Stomach (tissue), 19 donors: ENCODE data around the gene C22orf39. TPM values are rescaled to one million over a fixed set of nuclear protein-coding genes. Genes with fewer than 3 reads are reported as not detected.
A peak's percentile ranks its signal among the peaks of the same experiment; 100 is the strongest.

ENCODE experiments used
- DNase-seq, 2 donors: peaks; one replicate each; pipeline versions ENCODE4 v3.0.0 to v3.0.0-alpha.2; 2013 to 2019
- H3K27ac ChIP-seq, 5 donors: fragments of 200-600 bp in 4 of 5; sonication (generic) in 4 of 5; one replicate each; pipeline ENCODE4 v1.5.1; 2013 to 2019; ENCODE audit warnings: mild to moderate bottlenecking in 1 of 5, moderate library complexity in 1 of 5
- H3K27me3 ChIP-seq, 3 donors: fragments of 200-600 bp; sonication (generic); one replicate each; pipeline ENCODE4 v1.5.1; 2017 to 2019; ENCODE audit warnings: mixed run types in 1 of 3
- H3K36me3 ChIP-seq, 4 donors: fragments of 200-600 bp; sonication (generic); 1 replicate in 3 of 4; 2 replicates in 1 of 4; pipeline ENCODE4 v1.5.1; 2016 to 2019
- H3K4me1 ChIP-seq, 4 donors: fragments of 200-600 bp; sonication (generic); one replicate each; pipeline ENCODE4 v1.5.1; 2016 to 2019
- H3K4me3 ChIP-seq, 4 donors: fragments of 200-600 bp; sonication (generic) in 3 of 4; one replicate each; pipeline ENCODE4 v1.5.1; 2016 to 2019; ENCODE audit warnings: mild to moderate bottlenecking in 1 of 4
- H3K9me3 ChIP-seq, 4 donors: fragments of 200-600 bp; sonication (generic); one replicate each; pipeline ENCODE4 v1.5.1; 2016 to 2019
- EP300 ChIP-seq: sonication (generic); formaldehyde crosslinking; IDR thresholded peaks from one replicate; pipeline ENCODE4 v1.6.1; 2017; ENCODE audit warnings: antibody characterized with exemption
- POLR2A ChIP-seq, 4 donors: fragments of 450-650 bp; IDR thresholded peaks; one replicate each; pipeline ENCODE4 v1.6.1; 2016; ENCODE audit warnings: antibody characterized with exemption in 4 of 4, control low read depth in 2 of 4, mild to moderate bottlenecking in 1 of 4, moderate library complexity in 1 of 4
- POLR2AphosphoS5 ChIP-seq, 3 donors: sonication (generic); formaldehyde crosslinking; IDR thresholded peaks; one replicate each; pipeline ENCODE4 v1.6.1; 2016; ENCODE audit warnings: antibody characterized with exemption in 3 of 3
- WGBS, 5 donors: extraction: QIAGEN DNeasy Blood & Tissue Kit in 3 of 5; methylation state at CpG; one replicate each; pipeline versions ENCODE4 v1.1.5 to v1.1.7; 2013 to 2018; 5-methylcytosine and 5-hydroxymethylcytosine counted together
- intact Hi-C: fragments of 100-400 bp; cut with DNase I; formaldehyde crosslinking; loops from one replicate; pipeline ENCODE4 v1.15.1; 2023; ENCODE audit warnings: low total_unique reads
- long read RNA-seq, 10 donors: transcript quantifications; one replicate each; lab custom pipeline, GENCODE V29; 2026
- polyA plus RNA-seq, 3 donors: library from polyadenylated mRNA; stranded (reverse); fragments of 200-250 nt; gene quantifications; one replicate each; pipeline ENCODE4 v1.2.3, GENCODE V29; 2013
- total RNA-seq, 5 donors: library from RNA; depleted of rRNA; stranded (reverse); fragments of >200 nt; gene quantifications; one replicate each; pipeline versions ENCODE4 v1.1.0 to v1.2.3, GENCODE V29; 2014 to 2016
- TF ChIP-seq, protein P1 (sequence below), 7 experiments: fragments of 450-650 bp in 4 of 7; fragments of 200-600 bp in 3 of 7; sonication (generic) in 3 of 7; IDR thresholded peaks; one replicate each; pipeline ENCODE4 v1.5.1; 2016 to 2019; ENCODE audit warnings: antibody characterized with exemption in 7 of 7, control low read depth in 2 of 7, mild to moderate bottlenecking in 1 of 7
- donor health status: healthy with polysubstance abuse.
- donor health status: Bipolar disorder and iron deficiency.
- donor health status: healthy.

The C22orf39 gene, protein sequence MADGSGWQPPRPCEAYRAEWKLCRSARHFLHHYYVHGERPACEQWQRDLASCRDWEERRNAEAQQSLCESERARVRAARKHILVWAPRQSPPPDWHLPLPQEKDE
- 100 to 1,000 TPM in 1 of 5 donors, 10 to 100 TPM in 4; 23.6 to 124 (median 46.3) TPM for total RNA-seq
- polyA plus RNA-seq, result 10 to 100 TPM; 33.1 to 58.2 (median 36.6) TPM
- long read RNA-seq, donor 1, transcript C22orf39-203 (3 exons, 1,005 nt), result major isoform, 6 of 10 reads
- long read RNA-seq, donor 1, partial matches to known transcripts, result 0 of 10 reads
- long read RNA-seq, donor 1, other reads (novel, unspliced or antisense), result 0 of 10 reads
- long read RNA-seq, donor 2, transcript C22orf39-203 (3 exons, 1,005 nt), result major isoform, 11 of 17 reads
- long read RNA-seq, donor 2, transcript C22orf39-202 (3 exons, 3,350 nt), result minor isoform, 6 of 17 reads
- long read RNA-seq, donor 2, partial matches to known transcripts, result 0 of 17 reads
- long read RNA-seq, donor 2, other reads (novel, unspliced or antisense), result 0 of 17 reads
- long read RNA-seq, donor 3, transcript C22orf39-203 (3 exons, 1,005 nt), result major isoform, 8 of 9 reads
- long read RNA-seq, donor 3, partial matches to known transcripts, result 0 of 9 reads
- long read RNA-seq, donor 3, other reads (novel, unspliced or antisense), result 0 of 9 reads
- long read RNA-seq, donor 4, result 0 reads
- long read RNA-seq, donor 5, transcript C22orf39-202 (3 exons, 3,350 nt), result minor isoform, 6 of 16 reads
- long read RNA-seq, donor 5, transcript C22orf39-203 (3 exons, 1,005 nt), result major isoform, 10 of 16 reads
- long read RNA-seq, donor 5, partial matches to known transcripts, result 0 of 16 reads
- long read RNA-seq, donor 5, other reads (novel, unspliced or antisense), result 0 of 16 reads
- long read RNA-seq, donor 6, transcript C22orf39-203 (3 exons, 1,005 nt), result major isoform, 22 of 34 reads
- long read RNA-seq, donor 6, transcript C22orf39-202 (3 exons, 3,350 nt), result minor isoform, 6 of 34 reads
- long read RNA-seq, donor 6, partial matches to known transcripts, result 6 of 34 reads
- long read RNA-seq, donor 6, other reads (novel, unspliced or antisense), result 0 of 34 reads
- long read RNA-seq, donor 7, transcript C22orf39-203 (3 exons, 1,005 nt), result major isoform, 9 of 22 reads
- long read RNA-seq, donor 7, transcript C22orf39-202 (3 exons, 3,350 nt), result minor isoform, 6 of 22 reads
- long read RNA-seq, donor 7, partial matches to known transcripts, result 7 of 22 reads
- long read RNA-seq, donor 7, other reads (novel, unspliced or antisense), result 0 of 22 reads
- long read RNA-seq, donor 8, transcript C22orf39-202 (3 exons, 3,350 nt), result major isoform, 10 of 16 reads
- long read RNA-seq, donor 8, transcript C22orf39-203 (3 exons, 1,005 nt), result minor isoform, 6 of 16 reads
- long read RNA-seq, donor 8, partial matches to known transcripts, result 0 of 16 reads
- long read RNA-seq, donor 8, other reads (novel, unspliced or antisense), result 0 of 16 reads
- long read RNA-seq, donor 9, transcript C22orf39-203 (3 exons, 1,005 nt), result major isoform, 11 of 15 reads
- long read RNA-seq, donor 9, partial matches to known transcripts, result 0 of 15 reads
- long read RNA-seq, donor 9, other reads (novel, unspliced or antisense), result 0 of 15 reads
- long read RNA-seq, donor 10, partial matches to known transcripts, result 0 of 3 reads
- long read RNA-seq, donor 10, other reads (novel, unspliced or antisense), result 0 of 3 reads

DNA sequence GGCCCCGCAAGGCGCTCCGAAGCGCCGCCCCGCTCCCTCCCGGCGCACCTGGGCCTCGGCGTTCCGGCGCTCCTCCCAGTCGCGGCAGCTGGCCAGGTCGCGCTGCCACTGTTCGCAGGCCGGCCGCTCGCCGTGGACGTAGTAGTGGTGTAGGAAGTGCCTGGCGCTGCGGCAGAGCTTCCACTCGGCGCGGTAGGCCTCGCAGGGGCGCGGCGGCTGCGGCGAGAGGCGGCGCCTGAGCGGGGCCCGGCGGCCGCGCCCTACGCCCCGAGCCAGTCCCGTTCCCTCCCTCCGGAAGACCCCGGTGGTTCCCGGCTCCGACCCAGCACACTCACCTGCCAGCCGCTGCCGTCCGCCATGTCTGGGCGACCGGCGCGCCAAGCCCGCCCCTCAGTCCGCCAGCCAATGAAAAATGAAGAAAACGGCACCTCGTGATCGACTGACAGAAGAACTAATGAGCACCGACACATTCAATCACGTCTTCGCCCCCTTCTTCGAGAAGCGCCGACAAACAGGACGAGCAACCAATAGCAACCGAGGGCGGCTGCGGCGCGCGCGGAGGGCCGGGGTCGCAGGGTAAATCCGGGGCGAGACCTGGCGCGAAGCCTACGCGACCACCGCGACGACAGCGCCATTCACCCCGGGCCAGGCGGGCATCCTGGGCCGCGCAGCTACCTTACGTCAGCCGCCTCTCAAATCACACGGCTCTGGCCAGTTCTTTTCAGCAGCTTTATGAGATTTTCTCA lies at the start of gene C22orf39:
Gene C22orf39, minus strand, starts transcription at position 382 of the 746 bp plus-strand sequence. Its CDS starts 23 bp downstream, at position 359.
- Histone ChIP-seq H3K27ac (peak within 1 kb of the TSS; percentile 92 to 96 (median 95)), H3K27me3 (no peaks in the 10 kb centered on the region), H3K4me1 (peaks cover 21 to 53% (median 40%) of the 10 kb centered on the region in 4 donors), H3K4me3 (peak within 1 kb of the TSS; percentile 69 to 91 (median 83)), H3K36me3 (peaks cover 20 to 57% (median 46%) of the 10 kb centered on the region in 4 donors), H3K9me3 (no peaks in the 10 kb centered on the region)
- 0% methylated on average over 51 to 92 of the region's 92 CpGs for WGBS, 5 donors
- TF ChIP-seq, protein P1, sequence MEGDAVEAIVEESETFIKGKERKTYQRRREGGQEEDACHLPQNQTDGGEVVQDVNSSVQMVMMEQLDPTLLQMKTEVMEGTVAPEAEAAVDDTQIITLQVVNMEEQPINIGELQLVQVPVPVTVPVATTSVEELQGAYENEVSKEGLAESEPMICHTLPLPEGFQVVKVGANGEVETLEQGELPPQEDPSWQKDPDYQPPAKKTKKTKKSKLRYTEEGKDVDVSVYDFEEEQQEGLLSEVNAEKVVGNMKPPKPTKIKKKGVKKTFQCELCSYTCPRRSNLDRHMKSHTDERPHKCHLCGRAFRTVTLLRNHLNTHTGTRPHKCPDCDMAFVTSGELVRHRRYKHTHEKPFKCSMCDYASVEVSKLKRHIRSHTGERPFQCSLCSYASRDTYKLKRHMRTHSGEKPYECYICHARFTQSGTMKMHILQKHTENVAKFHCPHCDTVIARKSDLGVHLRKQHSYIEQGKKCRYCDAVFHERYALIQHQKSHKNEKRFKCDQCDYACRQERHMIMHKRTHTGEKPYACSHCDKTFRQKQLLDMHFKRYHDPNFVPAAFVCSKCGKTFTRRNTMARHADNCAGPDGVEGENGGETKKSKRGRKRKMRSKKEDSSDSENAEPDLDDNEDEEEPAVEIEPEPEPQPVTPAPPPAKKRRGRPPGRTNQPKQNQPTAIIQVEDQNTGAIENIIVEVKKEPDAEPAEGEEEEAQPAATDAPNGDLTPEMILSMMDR (IDR thresholded peaks at IDR 0.05), result no peak
- peak; percentile 57 to 94 (median 91) for TF ChIP-seq POLR2AphosphoS5 (IDR thresholded peaks at IDR 0.05)
- TF ChIP-seq EP300, result no peak
- TF ChIP-seq POLR2A (IDR thresholded peaks at IDR 0.05), result peak in 1 of 4 donors; percentile 41
- intact Hi-C loops, result no loop called here
- DNase-seq, result peak; percentile 89 to 97

DNA sequence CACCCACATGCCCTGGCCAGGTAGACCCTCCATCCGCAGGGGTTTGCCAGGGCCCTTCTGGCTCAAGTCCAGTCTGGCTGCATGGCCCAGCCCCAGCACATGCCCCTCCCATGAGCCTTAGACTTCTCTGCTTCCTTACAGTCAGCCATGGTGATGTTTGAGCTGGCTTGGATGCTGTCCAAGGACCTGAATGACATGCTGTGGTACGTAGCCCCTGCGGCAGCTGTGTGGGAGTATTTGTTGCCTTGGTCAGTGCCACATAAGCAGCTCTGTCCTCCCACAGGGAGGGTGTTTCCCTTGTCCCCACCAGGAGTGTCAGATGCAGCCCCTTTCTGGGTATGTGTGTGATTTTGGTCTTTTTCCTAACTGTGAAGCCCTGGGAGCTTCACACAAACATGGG lies 49.7 kb upstream of the C22orf39 start:
- H3K27me3 ChIP-seq, result no peaks in the 10 kb centered on the region
- WGBS, 5 donors, result 35 to 59% (median 50%) methylated on average over 3 of the region's 3 CpGs

DNA sequence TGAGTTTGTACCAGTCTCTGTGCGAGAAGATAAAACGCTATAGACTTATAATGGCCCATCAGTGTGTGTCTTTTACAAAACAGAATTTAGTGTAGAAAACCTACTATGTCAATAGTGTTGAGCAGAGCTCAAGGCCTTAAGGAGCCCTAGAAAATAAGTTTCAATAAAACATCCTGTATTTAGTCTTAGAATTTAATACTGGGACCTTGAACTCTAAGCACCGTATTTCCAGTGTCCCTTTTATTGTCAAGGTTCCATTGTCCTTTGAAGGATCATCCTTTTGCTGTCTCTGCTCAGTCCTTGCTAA lies 48.8 kb upstream of the C22orf39 start:
- DNase-seq, result no peak
- no peak for TF ChIP-seq EP300
- no peak for TF ChIP-seq POLR2AphosphoS5 (IDR thresholded peaks at IDR 0.05)
- TF ChIP-seq POLR2A (IDR thresholded peaks at IDR 0.05), result no peak
- TF ChIP-seq, protein P1 (IDR thresholded peaks at IDR 0.05), result no peak
- H3K4me3 ChIP-seq, result no peak overlapping the region
- no peaks in the 10 kb centered on the region for H3K4me1 ChIP-seq
- H3K36me3 ChIP-seq, result no peaks in the 10 kb centered on the region
- H3K27me3 ChIP-seq, result no peaks in the 10 kb centered on the region
- H3K27ac ChIP-seq, result no peak overlapping the region
- 90 to 99% (median 94%) methylated on average over 3 of the region's 3 CpGs for WGBS, 5 donors
- no peaks in the 10 kb centered on the region for H3K9me3 ChIP-seq
- intact Hi-C loops, result loop anchor here (5.0 kb wide), 1 partner anchor 136 kb away; no protein-coding TSS in a partner anchor

More for the DNA sequence above, 49.7 kb upstream of the C22orf39 start:
- Histone ChIP-seq H3K9me3 (no peaks in the 10 kb centered on the region), H3K4me3 (no peak overlapping the region), H3K36me3 (no peaks in the 10 kb centered on the region), H3K27ac (no peak overlapping the region), H3K4me1 (no peaks in the 10 kb centered on the region)
- intact Hi-C loops, result loop anchor here (5.0 kb wide), 1 partner anchor 135 kb away; no protein-coding TSS in a partner anchor
- TF ChIP-seq, protein P1 (IDR thresholded peaks at IDR 0.05), result no peak
- TF ChIP-seq POLR2A (IDR thresholded peaks at IDR 0.05) (no peak), EP300 (no peak), POLR2AphosphoS5 (IDR thresholded peaks at IDR 0.05) (no peak)
- peak in 1 of 2 donors; percentile 40 for DNase-seq
